22Rv1 (cell line): ENCODE measurements around the gene MOV10L1.

Experiments used
- H3K27ac ChIP-seq: fragments of 450-650 bp; 2 replicates; pipeline ENCODE4 v1.5.1; 2017
- ZFX ChIP-seq: fragments of 450-650 bp; IDR thresholded peaks from 2 replicates; pipeline ENCODE4 v1.6.1; 2017; ENCODE audit warnings: antibody characterized with exemption, borderline replicate concordance
- TF ChIP-seq, protein P1 (sequence below): fragments of 450-650 bp; IDR thresholded peaks from 2 replicates; pipeline ENCODE4 v1.5.1; 2017; ENCODE audit warnings: mild to moderate bottlenecking

MOV10L1 gene

DNA sequence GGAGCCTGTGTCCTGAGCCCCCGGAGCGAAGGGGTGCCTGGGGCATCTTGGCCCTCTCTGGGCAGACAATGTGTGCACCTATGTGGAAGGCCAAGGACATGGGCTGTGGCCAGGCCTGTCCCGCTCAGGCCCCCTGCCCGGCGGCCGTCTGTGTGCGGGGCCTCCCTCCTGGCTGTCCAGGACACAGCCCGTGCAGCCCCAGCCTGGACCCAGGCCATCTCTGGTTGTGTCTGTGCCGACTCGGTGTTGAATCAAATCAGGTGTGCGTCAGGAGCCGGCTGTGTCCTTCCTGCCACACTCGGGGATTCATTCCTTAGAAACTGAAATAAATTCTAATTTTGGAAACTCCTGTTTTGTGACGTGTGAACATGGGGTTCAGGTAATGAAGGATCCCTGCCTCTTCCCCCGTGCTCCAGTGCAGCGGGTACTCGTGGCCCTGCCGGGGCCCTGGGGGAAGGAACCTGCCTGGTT is 109.5 kb downstream of the MOV10L1 start:
- H3K27ac ChIP-seq = peak overlapping the region; percentile 78
- TF ChIP-seq, protein P1, sequence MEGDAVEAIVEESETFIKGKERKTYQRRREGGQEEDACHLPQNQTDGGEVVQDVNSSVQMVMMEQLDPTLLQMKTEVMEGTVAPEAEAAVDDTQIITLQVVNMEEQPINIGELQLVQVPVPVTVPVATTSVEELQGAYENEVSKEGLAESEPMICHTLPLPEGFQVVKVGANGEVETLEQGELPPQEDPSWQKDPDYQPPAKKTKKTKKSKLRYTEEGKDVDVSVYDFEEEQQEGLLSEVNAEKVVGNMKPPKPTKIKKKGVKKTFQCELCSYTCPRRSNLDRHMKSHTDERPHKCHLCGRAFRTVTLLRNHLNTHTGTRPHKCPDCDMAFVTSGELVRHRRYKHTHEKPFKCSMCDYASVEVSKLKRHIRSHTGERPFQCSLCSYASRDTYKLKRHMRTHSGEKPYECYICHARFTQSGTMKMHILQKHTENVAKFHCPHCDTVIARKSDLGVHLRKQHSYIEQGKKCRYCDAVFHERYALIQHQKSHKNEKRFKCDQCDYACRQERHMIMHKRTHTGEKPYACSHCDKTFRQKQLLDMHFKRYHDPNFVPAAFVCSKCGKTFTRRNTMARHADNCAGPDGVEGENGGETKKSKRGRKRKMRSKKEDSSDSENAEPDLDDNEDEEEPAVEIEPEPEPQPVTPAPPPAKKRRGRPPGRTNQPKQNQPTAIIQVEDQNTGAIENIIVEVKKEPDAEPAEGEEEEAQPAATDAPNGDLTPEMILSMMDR = no peak
- TF ChIP-seq ZFX = no peak

DNA sequence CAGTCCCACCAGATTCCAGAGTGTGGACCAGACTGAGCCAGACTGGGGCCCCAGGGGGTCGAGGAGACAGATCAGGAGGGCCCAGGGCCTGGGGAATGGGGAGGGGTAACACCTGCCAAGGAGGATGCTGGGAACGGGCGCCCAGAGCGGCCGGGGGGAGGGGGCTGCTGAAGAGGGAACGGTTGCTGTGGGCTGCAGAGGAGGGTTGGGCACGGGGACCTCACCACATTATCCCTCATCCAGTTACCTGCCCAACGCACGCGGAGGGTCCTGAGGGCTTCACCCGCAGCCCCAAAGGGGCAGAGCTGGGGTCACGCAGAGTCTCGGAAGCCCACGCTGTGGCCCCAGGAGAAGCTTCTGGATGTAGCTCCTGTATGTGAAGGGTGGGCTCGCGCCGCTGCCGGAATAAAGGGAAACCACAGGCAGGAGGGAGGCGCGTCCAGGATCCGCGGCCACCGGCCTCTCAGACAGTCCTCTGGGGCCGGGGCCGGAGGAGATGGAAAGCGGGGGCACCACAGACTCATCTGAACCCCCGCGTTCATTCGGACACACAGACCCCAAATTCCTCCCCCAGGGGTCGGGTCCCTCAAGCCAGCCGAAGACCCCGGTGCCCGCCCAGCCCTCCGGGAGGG is 110.1 kb downstream of the MOV10L1 start:
- H3K27ac ChIP-seq = peak overlapping the region; percentile 78
- TF ChIP-seq ZFX = no peak
- TF ChIP-seq, protein P1 = no peak

DNA sequence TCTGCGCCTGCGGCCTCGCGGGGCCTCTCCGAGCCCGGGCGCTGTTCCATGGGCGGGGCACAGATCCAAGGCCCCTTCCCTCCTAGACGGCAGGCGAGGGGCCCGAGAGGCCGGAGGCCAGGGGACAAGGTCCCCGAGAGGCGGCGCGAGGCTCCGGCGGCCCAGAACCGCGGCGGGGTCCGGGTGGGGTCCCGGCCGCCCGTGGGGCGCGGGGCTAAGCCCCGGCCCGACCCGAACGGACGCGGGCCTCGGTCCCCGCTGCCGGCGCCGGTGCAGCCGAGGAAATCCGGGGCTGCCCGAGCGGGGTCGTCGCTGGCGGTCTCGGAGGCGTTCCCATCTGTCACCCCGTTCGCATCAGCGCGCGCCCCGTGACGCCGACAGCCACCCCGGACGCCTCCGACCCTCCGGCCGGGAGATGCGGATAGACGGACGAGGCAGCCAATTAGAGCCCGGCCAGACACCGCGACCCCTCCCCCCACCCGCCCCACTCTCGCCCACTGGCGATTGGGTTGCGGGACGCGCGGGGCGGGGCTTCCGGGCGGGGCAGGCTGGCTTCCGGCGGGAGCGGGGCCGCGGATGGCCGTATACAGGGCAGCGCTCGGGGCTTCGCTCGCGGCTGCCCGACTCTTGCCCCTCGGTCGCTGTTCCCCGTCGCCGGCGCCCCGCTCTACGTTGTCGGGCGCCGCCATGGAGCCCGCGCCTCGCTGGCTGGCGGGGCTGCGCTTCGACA is 110.8 kb downstream of the MOV10L1 start, which contains the start of gene SELENOO:
Gene SELENOO (plus strand): TSS at position 551 of the 730 bp plus-strand sequence. CDS start 26 bp downstream, at position 577.
- H3K27ac ChIP-seq = peak within 1 kb of the TSS; percentile 78
- TF ChIP-seq ZFX = no peak
- TF ChIP-seq, protein P1 = no peak

DNA sequence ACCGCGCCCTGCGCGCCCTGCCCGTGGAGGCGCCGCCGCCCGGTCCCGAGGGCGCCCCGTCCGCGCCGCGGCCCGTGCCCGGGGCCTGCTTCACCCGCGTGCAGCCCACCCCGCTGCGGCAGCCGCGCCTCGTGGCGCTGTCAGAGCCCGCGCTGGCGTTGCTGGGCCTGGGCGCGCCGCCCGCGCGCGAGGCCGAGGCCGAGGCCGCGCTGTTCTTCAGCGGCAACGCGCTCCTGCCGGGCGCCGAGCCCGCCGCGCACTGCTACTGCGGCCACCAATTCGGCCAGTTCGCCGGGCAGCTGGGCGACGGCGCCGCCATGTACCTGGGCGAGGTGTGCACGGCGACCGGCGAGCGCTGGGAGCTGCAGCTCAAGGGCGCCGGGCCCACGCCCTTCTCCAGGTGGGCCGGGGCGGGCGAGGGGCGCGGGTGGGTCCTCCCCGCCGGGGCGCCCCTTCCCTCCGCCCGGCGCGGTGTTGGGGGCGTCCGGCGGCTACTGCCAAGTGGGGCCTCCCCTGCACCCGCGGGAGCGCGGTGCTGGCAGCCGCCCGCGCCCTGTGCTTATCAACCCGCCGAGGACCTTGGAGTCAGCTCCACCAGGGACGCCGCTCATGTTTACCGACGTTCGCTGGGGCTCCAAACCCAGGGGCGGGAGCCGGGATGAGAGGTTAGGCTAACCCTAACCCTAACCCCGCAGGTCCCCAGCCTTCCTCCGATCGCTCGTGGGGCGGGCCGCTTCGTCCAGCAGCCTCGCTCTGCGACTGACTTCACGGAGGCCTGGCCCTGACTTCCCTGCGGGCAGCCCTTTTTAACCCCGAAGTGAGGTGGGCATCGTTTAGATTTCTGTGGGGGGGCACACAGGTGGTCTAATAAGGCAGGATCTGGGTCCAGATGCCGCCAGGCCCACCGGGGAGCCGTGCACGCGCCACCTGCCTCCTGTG is 111.7 kb downstream of the MOV10L1 start:
- TF ChIP-seq ZFX = no peak
- TF ChIP-seq, protein P1 = no peak

DNA sequence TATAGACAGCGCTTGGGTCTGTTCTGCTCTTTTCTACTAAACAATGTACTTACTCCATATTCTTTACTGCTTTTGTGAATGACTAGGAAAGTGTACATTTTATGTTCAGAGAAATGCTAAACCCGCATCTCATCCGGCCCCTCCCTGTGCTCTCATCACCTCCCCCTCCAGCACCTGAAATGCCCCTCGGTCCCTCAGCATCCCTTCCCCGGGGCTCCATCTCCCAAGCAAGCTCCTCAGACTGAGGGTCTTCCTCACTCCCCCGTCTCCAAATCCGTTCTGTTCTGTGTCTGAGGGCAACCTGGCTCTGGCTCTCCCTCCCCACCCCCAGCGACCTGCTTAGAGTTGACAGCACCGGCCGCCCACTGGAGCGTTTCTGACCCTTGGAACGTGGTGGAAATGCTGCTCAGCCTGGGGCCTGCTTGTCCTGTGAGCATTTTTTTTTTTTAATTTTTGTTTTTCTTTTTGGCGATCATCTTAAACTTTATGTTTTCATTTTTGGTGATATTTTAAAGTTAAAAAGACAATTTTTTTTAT is 112.4 kb downstream of the MOV10L1 start:
- H3K27ac ChIP-seq = peak overlapping the region; percentile 78
- TF ChIP-seq, protein P1 = no peak
- TF ChIP-seq ZFX = no peak

More for the DNA sequence above, 111.7 kb downstream of the MOV10L1 start:
- peak overlapping the region; percentile 78 for H3K27ac ChIP-seq

DNA sequence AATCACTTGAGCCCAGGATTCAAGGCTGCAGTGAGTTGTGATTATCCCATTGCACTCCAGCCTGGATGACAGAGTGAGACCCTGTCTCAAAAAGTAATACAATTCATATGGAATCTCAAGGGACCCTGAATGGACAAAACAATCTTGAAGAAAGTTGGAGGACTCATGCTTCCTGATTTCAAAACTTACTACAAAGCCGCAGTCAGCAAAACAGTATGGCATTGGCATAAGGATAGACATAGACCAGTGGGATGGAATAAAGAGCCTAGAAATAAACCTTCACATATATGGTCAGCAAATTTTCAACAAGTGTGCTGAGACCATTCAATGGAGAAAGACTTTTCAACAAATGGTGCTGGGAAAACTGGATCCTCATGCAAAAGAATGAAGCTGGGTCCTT is 113.5 kb downstream of the MOV10L1 start:
- no peak for TF ChIP-seq ZFX
- TF ChIP-seq, protein P1 = no peak
- no peak overlapping the region; the same call in 1 of the 2 replicates for H3K27ac ChIP-seq
